ENCODE data around the gene TMEM178A. TPM values are rescaled to one million over a fixed set of nuclear protein-coding genes. Genes with fewer than 3 reads are reported as not detected.
A peak's percentile ranks its signal among the peaks of the same experiment; 100 is the strongest.

The TMEM178A gene
- total and polyA plus RNA-seq, 9 donors = 5.7 to 18.5 (median 14.5) TPM

DNA sequence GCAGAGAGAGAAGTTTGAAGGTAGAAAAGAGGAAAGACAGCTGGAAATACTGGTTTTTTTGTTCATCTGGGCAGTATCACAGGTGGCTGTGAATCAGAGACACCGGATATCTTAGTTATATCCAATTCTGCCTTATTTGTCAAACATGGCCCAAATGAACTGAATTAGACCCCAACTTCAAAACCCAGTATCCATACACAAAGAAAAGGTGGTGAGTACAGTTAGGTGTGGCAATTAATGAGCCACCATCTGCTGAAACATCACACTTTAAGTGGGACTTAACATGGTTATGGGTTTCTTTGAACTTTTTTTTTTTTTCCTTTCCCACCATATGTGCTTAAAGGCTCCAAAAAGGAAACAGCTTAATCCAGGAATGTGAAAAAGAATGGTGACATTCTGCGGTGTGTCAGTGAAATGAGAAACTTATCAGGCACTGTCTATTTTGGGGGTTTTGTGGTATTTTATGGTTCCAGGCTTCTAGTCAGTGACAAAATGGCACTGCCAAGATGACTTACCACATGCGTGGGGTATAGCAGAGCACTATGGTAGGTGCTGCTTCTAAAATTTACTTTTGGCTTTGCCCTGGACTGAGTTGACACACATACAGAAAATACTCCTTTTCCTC is 5.0 kb upstream of the TMEM178A start:
- H3K36me3 ChIP-seq (ENCODE audit: control insufficient read depth, insufficient read depth, low read length) = no peaks in the 10 kb centered on the region
- peaks cover 9% of the 10 kb centered on the region for H3K27me3 ChIP-seq (ENCODE audit: control insufficient read depth, insufficient read depth, low read length)
- no peak overlapping the region for H3K4me3 ChIP-seq (ENCODE audit: low read length)
- no peaks in the 10 kb centered on the region for H3K9me3 ChIP-seq (replicated peaks; ENCODE audit: control insufficient read depth, low read depth, low read length)
- no peaks in the 10 kb centered on the region for H3K4me1 ChIP-seq (ENCODE audit: control insufficient read depth, insufficient read depth, low read length)
- no peak overlapping the region for H3K27ac ChIP-seq (ENCODE audit: low read length)
- DNase-seq = no peak
- WGBS (ENCODE audit: insufficient coverage) = 83% methylated on average over 1 of the region's 3 CpGs

DNA sequence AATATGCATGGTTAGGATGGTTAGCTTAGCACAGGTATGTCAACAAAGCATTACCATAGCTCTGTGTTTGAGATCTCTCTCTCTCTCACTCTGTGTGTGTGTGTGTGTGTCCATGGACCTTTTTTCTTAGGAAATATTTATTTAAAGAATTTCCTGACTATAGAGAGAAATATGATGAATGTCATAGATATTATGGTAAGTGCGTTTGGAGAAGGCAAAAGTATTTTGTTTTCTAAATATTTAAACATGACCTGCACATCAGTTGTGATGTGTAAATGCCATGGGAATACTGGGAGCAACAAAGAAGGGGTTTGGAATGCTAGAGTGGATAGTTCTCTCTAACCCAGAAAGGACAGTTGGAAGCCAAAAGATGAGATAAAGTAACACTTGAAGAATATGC is 3.9 kb upstream of the TMEM178A start:
- Histone ChIP-seq H3K27ac (ENCODE audit: low read length) (no peak overlapping the region), H3K36me3 (ENCODE audit: control insufficient read depth, insufficient read depth, low read length) (no peaks in the 10 kb centered on the region), H3K4me1 (ENCODE audit: control insufficient read depth, insufficient read depth, low read length) (peaks cover 6% of the 10 kb centered on the region), H3K9me3 (replicated peaks; ENCODE audit: control insufficient read depth, low read depth, low read length) (no peaks in the 10 kb centered on the region), H3K4me3 (ENCODE audit: low read length) (no peak overlapping the region), H3K27me3 (ENCODE audit: control insufficient read depth, insufficient read depth, low read length) (peaks cover 14% of the 10 kb centered on the region)
- no CpG with 5 or more reads among the region's 1 CpG for WGBS (ENCODE audit: insufficient coverage)
- DNase-seq = peak; percentile 22

DNA sequence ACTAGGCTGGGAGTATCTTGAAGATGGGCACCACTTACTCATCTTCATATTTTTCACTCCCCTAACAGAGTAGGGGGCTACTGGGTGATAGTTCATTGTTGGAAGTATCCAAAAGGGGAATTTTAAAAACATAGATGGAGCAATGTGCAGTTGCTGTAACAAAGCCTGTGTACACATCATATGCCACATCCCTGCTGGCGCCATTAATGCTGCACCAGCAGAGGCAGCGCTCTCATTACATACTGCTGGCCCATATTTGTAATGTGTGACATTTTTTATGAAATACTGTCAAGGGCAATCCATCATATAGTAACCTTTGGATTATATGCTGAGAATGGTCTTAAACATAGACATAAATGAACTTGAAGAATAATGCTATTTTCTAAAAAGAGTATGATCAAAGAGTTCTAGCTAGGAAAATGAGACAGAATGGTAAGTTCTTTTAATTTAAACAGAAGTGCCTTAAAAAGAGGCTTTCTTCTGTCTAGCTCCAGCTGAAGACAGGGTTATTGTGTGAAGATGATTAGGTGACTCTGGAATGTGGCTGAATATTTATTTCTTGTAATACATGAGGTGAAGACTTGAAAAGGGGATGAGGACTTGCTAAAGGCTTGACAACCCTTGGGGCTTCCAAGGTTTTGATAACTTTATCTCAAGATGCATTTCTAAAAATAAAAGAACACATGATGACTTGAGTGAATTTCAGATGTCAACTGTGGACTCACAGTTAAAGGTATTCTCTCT is 2.4 kb upstream of the TMEM178A start:
- Histone ChIP-seq H3K27ac (ENCODE audit: low read length) (no peak overlapping the region), H3K4me1 (ENCODE audit: control insufficient read depth, insufficient read depth, low read length) (peaks cover 7% of the 10 kb centered on the region), H3K9me3 (replicated peaks; ENCODE audit: control insufficient read depth, low read depth, low read length) (no peaks in the 10 kb centered on the region), H3K4me3 (ENCODE audit: low read length) (no peak overlapping the region), H3K27me3 (ENCODE audit: control insufficient read depth, insufficient read depth, low read length) (peaks cover 20% of the 10 kb centered on the region), H3K36me3 (ENCODE audit: control insufficient read depth, insufficient read depth, low read length) (no peaks in the 10 kb centered on the region)
- DNase-seq = no peak
- no CpG with 5 or more reads among the region's 2 CpGs for WGBS (ENCODE audit: insufficient coverage)

DNA sequence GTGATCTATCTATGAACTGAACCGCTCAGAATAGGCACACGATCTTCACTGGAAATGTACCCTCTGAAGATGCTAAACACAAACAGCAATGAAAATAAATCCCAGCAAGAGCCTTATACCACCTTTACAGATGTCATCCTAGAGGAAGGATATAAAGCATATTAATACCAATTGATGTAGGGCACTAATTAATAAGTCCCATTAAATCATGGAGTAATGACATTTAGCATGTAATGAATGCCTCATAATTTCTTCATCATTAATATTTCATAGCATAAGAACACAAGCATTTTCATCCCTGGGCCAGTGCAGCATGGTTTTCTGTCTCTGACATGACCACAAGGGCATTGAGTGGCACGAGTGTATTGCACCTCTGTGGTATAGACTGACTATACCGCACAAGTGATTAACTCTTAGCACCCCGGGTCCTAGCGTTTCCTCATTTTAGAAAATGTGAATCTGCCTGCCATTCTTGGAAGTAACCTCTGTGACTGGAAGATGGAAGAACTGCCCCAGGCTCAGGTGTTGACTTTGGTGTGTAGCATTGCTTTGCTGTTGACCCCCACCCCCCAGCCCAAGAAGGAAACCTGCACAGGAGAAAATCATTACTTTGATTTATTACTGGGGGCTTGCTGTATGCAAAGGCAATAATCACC is 1.4 kb upstream of the TMEM178A start:
- Histone ChIP-seq H3K36me3 (ENCODE audit: control insufficient read depth, insufficient read depth, low read length) (no peaks in the 10 kb centered on the region), H3K27ac (ENCODE audit: low read length) (no peak overlapping the region), H3K4me3 (ENCODE audit: low read length) (no peak overlapping the region), H3K27me3 (ENCODE audit: control insufficient read depth, insufficient read depth, low read length) (peaks cover 20% of the 10 kb centered on the region), H3K4me1 (ENCODE audit: control insufficient read depth, insufficient read depth, low read length) (peaks cover 7% of the 10 kb centered on the region), H3K9me3 (replicated peaks; ENCODE audit: control insufficient read depth, low read depth, low read length) (no peaks in the 10 kb centered on the region)
- DNase-seq = no peak
- WGBS (ENCODE audit: insufficient coverage) = 33% methylated on average over 1 of the region's 6 CpGs

DNA sequence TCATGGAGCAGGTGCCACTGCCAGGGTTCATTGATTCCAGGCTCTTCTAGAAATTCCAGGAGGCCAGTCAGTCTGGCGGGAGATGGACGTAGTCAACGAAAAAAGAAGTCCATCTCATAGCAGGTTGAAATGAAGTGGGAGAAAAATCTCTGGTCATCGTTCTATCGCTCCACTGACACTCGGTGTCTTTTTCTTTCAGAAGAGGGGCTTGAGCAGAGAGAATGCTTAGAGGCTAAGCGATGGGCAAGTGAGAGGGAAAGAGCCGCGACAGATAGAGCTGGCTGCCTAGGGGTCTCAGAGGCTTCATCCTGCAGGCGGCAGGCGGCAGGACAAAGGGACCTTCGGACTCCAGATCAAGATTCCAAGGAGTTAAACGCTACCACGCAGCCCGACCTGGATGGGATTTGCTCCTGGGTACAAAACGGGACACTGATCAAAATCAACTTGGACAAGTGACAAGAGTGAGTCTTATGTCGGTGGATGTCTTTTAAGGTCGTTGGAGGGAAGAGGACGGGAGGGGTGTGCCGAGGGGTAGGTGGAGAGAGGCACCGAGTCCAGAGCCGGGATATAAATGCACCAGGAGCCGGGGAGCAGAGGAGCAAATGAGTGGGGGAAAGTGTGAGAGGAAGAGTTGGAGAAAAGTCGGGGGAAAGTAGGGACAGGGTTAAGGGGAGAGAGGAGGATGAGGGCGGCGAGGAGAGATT is 677 bp upstream of the TMEM178A start:
- 13% methylated on average over 26 of the region's 26 CpGs for WGBS (ENCODE audit: insufficient coverage)
- DNase-seq = peak; percentile 16

DNA sequence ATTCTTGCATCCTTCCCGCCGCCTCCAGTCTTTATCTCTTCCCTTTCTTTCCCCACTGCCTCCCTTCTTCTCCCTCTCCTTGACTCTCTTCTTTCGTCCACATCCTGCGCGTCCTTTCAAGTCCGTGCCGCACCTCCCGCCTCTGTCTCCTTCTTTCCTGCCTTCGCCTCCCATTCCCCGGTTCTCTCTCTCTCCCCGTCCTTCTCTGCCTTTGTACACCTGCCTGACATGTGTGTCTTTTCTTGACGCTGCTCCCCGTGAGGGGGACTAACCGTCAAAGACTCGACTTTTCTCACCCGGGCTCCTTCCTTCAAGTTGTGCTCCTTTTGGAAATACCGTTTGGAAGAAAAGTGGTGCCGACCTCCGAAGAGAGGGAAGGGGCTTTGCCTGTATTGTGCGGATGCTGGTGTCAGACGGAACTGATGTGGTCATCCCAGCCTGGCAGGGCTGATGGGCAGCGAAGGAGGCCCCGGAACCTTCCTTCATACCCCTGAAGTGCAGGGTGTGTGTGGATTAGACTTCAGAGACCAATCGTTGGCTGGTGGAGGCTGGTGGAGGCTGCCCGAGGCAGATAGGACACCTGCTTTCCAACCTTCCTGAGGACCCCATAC is 879 bp downstream of the TMEM178A start:
- peak; percentile 16 for DNase-seq
- no peak overlapping the region for H3K27ac ChIP-seq (ENCODE audit: low read length)
- peak overlapping the region; percentile 48 for H3K4me3 ChIP-seq (ENCODE audit: low read length)
- H3K27me3 ChIP-seq (ENCODE audit: control insufficient read depth, insufficient read depth, low read length) = peaks cover 20% of the 10 kb centered on the region
- H3K36me3 ChIP-seq (ENCODE audit: control insufficient read depth, insufficient read depth, low read length) = no peaks in the 10 kb centered on the region
- H3K9me3 ChIP-seq (replicated peaks; ENCODE audit: control insufficient read depth, low read depth, low read length) = no peaks in the 10 kb centered on the region
- under 1% methylated on average over 20 of the region's 25 CpGs for WGBS (ENCODE audit: insufficient coverage)
- H3K4me1 ChIP-seq (ENCODE audit: control insufficient read depth, insufficient read depth, low read length) = peaks cover 7% of the 10 kb centered on the region

More for the DNA sequence above, 677 bp upstream of the TMEM178A start:
- Histone ChIP-seq H3K27me3 (ENCODE audit: control insufficient read depth, insufficient read depth, low read length) (peaks cover 20% of the 10 kb centered on the region), H3K9me3 (replicated peaks; ENCODE audit: control insufficient read depth, low read depth, low read length) (no peaks in the 10 kb centered on the region), H3K4me1 (ENCODE audit: control insufficient read depth, insufficient read depth, low read length) (peaks cover 7% of the 10 kb centered on the region), H3K27ac (ENCODE audit: low read length) (no peak overlapping the region), H3K36me3 (ENCODE audit: control insufficient read depth, insufficient read depth, low read length) (no peaks in the 10 kb centered on the region), H3K4me3 (ENCODE audit: low read length) (peak overlapping the region; percentile 35)

DNA sequence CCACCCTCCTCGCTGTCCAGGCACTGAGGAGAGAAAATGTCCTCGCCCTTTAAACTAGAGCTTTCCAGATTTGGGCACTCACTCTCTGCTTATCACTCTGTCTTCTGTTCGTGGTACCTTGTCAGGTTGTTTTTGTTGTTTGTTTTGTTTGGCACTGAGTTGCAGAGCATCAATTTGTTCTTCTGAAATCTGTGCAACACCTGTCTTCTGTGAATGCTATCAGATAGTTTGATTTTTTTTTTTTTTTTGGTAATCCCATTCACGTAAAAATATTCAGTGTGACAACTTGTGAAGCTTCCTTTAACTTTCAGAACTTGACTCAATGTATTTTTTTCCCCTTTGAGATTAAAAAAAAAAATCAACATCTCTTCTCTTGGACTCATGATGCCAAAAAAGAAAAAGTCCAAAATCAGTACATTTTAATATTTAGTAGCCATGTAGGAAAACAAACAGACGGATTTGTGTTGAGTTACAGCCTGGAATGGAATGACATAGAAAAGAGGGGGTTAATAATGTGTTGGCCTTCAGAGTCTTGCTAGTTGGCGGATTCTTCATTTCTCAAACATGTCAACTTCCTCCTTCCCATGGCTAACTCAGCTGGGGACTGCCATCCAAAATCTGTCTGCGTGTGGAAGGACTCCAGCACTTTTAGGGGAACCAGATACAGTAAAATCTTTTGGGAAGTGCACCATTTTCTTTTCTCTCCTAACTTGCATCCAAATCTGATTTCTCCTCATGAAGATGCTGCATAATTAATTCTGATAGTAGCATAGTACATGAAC is 1.6 kb downstream of the TMEM178A start:
- peaks cover 7% of the 10 kb centered on the region for H3K4me1 ChIP-seq (ENCODE audit: control insufficient read depth, insufficient read depth, low read length)
- WGBS (ENCODE audit: insufficient coverage) = no CpG with 5 or more reads among the region's 7 CpGs
- no peaks in the 10 kb centered on the region for H3K36me3 ChIP-seq (ENCODE audit: control insufficient read depth, insufficient read depth, low read length)
- H3K27ac ChIP-seq (ENCODE audit: low read length) = no peak overlapping the region
- peak overlapping the region; percentile 48 for H3K4me3 ChIP-seq (ENCODE audit: low read length)
- DNase-seq = peak; percentile 14
- peaks cover 20% of the 10 kb centered on the region for H3K27me3 ChIP-seq (ENCODE audit: control insufficient read depth, insufficient read depth, low read length)
- no peaks in the 10 kb centered on the region for H3K9me3 ChIP-seq (replicated peaks; ENCODE audit: control insufficient read depth, low read depth, low read length)

DNA sequence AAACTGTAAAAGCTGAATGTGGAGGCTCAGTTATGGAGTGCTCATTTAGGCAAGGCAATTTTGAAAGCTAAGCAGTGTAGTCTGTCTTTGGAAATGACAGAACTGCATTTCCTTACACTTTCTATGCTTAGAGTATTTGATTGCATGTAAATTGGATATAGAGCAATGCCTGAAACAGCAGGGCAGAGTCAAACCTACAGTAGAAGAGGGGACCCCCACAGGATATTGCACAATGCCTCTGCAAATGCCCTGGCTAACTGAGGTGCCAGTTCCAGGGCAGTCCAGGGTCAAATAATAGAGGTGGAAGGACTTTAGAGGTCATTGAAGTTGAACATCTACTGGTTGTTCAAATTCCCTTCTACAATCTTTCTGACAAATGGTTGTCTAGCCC is 2.2 kb downstream of the TMEM178A start:
- DNase-seq = no peak
- no peaks in the 10 kb centered on the region for H3K9me3 ChIP-seq (replicated peaks; ENCODE audit: control insufficient read depth, low read depth, low read length)
- no peak overlapping the region for H3K27ac ChIP-seq (ENCODE audit: low read length)
- no peaks in the 10 kb centered on the region for H3K36me3 ChIP-seq (ENCODE audit: control insufficient read depth, insufficient read depth, low read length)
- H3K4me3 ChIP-seq (ENCODE audit: low read length) = no peak overlapping the region
- H3K27me3 ChIP-seq (ENCODE audit: control insufficient read depth, insufficient read depth, low read length) = peaks cover 20% of the 10 kb centered on the region
- peaks cover 7% of the 10 kb centered on the region for H3K4me1 ChIP-seq (ENCODE audit: control insufficient read depth, insufficient read depth, low read length)

DNA sequence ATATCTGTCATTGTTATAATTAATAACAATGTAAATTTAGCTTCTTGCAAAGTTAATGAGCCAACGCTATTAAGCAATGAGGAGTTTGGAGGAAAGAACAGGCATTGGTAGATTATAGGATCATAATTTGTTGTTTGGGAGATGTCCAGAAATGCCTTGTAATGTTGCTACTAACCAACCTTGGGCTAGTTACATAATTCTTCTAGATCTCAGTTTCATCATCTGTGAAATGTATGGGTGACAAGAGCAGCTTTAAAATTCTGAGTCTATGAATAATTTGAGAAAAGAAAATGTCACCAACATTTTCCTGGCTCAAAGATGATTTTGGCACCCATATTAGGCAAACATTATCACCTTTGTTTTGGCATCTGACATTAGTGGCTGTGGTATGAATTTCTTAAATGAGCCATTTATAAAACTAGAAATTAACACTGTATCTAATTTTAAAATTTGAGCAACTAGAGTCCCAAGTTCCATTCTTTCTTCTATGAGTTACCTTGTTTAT is 2.9 kb downstream of the TMEM178A start:
- DNase-seq = no peak
- WGBS (ENCODE audit: insufficient coverage) = no CpG with 5 or more reads among the region's 1 CpG
- Histone ChIP-seq H3K27ac (ENCODE audit: low read length) (no peak overlapping the region), H3K4me1 (ENCODE audit: control insufficient read depth, insufficient read depth, low read length) (peaks cover 7% of the 10 kb centered on the region), H3K9me3 (replicated peaks; ENCODE audit: control insufficient read depth, low read depth, low read length) (no peaks in the 10 kb centered on the region), H3K27me3 (ENCODE audit: control insufficient read depth, insufficient read depth, low read length) (peaks cover 20% of the 10 kb centered on the region), H3K36me3 (ENCODE audit: control insufficient read depth, insufficient read depth, low read length) (no peaks in the 10 kb centered on the region), H3K4me3 (ENCODE audit: low read length) (no peak overlapping the region)

Measured in muscle of leg (tissue), 11 donors.